Fibroblast of skin of abdomen (primary cell): Measurements from ENCODE around the gene PPDPF.
A peak's percentile ranks its signal among the peaks of the same experiment; 100 is the strongest.
"Not testable (repeated sequence)": the region's sequence is repeated elsewhere in the genome, so short reads cannot be mapped to it uniquely, and the experiment has no call there.

ENCODE experiments used
- DNase-seq: peaks from one replicate; pipeline ENCODE4 v3.0.0-alpha.2; 2013

Gene PPDPF

DNA sequence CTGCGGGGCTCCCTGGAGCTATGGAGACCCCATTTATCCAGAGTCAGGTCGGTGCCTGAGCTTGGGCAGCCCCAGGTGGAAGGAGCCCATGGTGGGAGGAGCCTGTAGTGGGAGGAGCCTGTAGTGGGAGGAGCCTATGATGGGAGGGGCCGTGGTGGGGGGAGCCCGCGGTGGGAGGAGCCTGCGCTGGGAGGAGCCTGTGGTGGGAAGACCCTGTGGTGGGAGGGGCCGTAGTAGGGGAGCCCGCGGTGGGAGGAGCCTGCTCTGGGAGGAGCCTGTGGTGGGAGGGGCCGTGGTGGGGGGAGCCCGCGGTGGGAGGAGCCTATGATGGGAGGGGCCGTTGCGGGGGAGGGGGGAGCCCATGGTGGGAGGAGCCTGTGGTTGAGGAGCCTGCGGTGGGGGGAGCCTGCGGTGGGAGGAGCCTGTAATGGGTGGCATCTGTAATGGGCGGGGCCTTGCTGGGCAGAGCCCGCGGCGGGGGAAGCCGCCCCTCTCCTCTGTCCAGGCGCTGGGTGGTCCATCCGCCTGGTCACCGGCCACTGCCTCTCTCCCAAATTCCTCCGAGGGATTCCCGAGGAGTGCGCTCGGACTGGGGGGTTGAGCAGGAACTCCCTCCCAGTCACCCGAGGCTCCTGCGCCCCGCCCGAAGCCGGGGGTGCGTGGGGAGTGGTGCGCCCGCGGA lies 32.8 kb downstream of the PPDPF start:
- peak; percentile 73 for DNase-seq

GRCh38 chr20:63553933-63554290 lies 33.3 kb downstream of the PPDPF start, which contains the start of gene FNDC11:
Gene FNDC11, plus strand, starts transcription at chr20:63554159. Its CDS starts 1,505 bp downstream, at chr20:63555664.
- no peak for DNase-seq

DNA sequence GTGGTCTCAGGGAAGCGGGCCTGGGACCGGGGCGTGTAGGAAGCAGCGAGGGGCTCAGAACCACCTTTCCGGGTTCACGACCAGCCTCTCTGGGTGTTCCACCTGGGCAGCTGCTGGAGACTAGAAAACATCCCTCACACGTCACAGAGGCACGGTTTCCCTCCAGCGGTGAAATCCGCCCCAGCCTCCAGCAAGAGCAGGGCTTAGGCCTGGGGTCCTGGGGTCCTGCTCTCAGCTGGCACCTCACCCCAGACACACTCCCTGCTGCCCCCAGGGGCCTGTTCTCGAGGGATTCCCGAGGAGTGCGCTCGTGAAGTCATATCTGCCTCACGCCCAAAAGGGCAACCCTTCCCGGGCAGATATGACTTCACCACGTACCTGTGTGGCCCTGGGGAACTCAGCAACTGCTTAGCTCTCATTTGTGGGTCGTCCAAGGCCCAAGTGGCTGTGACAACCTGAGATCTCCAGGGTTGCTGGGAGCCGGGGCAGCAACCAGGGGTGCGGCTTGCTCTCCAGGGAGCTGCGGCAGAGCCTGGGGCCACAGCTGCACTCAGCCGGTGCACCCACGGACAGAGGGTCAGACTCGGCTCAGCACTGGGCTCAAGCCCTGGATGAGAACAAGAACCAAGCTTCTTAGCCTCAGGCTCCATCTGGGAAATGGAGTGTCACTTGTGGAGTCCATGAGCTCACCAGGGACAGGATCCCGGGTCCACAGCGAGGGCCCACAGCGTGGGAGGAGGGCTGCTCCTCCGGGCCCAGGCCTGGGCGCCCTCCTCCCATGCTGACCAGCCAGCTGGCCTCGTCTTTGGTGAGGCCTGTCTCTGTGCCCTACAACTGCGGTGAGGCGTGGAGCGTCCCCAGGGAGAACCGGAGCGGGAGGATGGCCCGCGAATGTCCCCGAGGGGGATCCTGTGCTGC lies 34.1 kb downstream of the PPDPF start:
- no peak for DNase-seq

DNA sequence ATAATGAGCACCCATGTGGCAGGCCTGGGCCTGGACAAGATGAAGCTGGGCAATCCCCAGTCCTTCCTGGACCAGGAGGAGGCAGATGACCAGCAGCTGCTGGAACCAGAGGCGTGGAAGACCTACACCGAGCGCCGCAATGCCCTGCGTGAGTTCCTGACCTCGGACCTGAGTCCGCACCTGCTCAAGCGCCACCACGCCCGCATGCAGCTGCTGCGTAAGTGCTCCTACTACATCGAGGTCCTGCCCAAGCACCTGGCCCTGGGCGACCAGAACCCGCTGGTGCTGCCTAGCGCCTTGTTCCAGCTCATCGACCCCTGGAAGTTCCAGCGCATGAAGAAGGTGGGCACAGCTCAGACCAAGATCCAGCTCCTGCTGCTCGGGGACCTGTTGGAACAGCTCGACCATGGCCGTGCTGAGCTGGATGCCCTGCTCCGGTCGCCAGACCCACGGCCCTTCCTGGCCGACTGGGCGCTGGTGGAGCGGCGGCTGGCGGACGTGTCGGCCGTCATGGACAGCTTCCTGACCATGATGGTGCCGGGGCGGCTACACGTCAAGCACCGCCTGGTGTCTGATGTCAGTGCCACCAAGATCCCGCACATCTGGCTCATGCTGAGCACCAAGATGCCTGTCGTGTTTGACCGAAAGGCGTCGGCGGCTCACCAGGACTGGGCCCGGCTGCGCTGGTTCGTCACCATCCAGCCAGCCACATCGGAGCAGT lies 35.3 kb downstream of the PPDPF start:
- no peak for DNase-seq

- DNase-seq, result no peak
Observed at GRCh38 chr20:63556873-63557478, 36.4 kb downstream of the PPDPF start.

DNA sequence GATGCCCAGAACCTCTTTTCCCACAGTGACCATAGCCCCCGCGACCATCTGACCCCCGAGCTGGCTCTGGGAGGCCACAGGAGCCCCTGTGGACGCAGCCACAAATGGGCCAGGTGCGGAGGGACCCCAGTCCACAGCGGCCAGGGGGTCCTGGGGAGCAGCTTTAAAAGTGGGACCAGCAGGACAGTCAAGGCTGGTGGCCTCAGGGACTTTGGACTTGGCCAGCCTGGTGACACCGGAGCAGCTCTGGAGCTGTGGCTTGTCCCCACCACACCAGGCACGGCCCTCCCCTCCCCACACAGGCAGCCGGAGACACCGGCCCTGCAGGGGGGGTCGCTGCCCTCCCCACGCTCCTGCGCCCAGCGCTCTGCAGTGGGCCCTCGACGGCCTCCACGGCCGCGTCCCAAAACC lies 36.9 kb downstream of the PPDPF start:
- DNase-seq, result no peak

DNA sequence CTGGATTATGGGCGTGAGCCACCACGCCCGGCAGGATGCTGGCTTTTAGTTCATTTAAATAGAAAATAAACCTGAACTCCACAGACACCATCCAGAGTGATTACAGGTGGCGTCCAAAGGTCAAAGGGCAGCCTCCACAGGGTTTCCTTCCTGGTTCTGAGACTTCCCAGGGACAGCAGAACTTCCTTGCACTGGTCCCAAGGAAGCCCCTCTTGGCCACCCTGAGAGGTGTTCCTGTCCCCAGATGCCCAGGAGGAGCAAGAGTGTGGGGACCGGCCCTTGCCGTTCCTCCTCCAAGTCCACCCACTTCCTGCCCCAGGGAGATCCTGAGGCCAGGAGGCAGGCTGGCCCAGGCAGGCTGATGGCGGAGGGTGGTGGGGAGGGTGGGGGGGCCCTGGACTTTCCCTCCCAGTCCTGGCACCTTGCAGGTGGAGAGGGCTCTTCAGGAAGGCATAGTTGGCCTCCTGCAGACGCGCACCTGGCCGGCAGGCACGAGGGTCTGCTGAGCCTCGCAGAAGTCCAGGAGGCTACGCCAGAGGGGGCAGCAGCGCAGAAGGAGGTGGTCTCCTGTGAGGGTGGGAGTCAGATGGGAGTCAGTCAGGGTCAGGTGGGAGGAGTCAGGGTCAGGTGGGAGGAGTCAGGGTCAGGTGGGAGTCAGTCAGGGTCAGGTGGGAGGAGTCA lies 38.4 kb downstream of the PPDPF start:
- no peak for DNase-seq

GRCh38 chr20:63559485-63560332 lies 39.1 kb downstream of the PPDPF start:
- DNase-seq, result not testable (repeated sequence)

DNA sequence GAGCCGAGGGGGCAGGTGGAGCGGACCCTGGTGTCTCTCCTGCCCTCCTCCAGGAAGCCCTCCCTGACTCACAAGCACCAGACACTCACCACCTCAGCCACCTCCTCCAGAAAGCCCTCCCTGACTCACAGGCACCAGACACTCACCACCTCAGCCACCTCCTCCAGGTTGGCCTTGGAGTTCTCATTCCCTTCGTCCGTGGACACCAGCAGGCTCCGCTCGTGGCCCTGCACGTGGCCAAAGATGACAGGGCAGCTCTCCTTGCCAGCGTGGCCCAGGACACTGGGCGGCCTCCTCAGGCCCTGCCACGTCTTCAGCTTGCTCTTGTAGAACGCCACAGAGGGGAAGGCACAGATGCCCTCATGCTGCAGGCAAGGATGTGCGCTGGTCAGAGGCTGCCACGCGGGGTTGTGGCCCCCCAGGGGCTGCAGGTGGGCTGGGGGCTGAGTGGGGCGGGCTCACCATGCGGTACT lies 39.8 kb downstream of the PPDPF start:
- DNase-seq, result no peak

DNA sequence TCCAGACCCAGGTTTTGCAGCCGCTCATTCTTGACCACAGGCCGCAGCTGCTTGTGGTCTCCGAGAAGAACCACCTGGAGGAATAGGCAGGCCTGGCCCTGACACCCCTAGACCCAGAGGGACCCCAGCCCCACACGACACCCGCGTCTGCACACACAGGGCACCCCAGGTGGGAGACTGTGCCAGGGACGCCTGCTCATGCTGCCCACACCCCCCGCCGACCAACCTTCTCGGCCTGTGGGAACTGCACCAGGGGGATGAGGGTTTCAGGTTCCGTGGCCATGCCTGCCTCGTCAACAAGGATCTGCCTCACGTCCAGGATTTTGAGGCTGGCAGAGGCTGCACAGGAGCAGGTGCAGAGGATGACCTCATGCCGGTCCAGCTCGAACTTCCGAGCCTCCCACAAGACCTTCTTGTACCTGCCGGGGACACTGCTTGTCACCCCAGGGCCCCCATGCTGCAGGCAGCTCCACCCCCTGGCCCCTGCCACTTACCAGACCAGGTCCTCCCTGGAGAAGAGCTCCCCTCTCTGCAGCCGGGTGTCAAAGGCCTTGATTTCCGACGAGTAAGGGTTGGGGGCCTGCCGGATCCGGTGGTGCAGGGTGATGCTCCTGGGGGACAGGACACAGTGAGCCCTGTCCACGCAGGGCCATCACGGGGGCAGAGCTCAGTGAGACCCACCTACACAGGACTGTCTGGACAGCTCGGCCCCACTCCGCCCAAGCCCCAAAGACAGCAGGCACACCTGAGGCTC lies 40.5 kb downstream of the PPDPF start:
- no peak for DNase-seq

DNA sequence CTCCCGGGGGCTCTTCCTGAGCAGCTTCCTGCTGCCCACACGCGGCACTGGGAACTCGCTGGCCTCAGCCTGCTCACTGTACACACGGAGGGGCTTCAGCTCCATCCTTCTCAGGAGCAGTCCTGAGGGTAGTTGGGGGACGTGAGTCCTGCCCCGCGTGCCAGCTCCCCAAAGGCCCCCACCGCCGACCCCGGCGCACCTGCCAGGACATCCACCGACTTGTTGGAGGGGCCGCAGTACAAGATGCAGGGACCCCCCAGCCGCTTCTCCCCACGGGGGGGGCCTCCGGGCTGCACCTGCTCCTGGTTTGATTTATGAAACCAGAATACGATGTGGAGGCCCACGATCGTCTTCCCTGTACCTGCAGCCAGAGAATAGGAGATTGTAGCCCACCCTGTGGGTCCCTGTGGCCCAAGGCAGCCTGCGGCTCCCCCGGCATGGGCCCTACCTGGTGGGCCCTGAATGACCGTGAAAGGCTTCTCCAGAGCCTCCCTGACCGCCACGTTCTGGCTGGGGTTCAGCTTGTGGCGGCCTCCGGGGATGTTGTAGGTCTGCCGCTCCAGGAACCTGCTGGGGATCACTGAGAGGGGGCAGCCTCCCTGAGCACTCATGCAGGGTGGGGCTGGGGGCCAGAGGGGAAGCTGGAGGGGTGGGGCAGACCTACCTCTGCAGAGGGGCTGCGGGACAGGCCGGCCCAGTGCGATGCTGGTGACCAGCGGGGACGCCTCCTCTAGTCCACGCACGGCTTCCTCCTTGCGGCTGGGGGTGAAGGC lies 41.2 kb downstream of the PPDPF start:
- no peak for DNase-seq

DNA sequence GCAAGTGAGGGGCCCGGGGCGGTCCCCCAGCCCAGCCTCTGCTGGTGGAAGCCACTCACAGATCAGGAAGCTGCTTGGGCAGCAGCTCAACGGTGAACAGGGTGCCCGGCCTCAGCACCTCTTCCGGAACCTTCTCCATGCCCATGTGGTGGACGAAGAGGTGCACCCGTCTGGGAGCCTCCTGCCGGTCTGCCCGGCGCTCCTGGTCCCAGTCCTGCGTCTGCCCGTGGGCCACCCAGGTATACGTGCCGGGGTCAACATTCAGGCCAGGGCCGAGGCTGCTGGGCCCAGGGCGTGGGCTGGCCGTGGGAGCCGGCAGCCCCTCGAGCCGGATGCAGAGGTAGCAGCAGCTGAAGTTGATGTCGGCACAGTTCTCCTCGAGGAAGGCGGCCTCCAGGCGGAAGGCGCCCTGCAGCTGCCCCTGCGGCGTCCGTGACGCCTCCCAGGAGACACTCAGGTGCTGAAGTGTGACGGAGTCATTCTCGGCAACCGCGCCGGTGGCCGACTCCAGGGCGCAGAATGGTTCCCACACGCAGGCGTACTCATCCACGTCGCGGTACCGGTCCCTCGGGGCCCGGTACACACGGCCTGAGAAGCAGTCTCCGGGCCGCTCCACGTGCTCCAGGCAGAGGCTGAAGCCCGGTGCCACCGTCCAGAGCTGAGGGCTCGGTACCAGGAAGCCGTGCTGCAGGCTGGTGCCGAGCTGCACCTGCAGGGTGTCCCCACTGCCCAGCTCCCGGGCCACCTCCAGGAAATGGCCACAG lies 42.1 kb downstream of the PPDPF start:
- no peak for DNase-seq

DNA sequence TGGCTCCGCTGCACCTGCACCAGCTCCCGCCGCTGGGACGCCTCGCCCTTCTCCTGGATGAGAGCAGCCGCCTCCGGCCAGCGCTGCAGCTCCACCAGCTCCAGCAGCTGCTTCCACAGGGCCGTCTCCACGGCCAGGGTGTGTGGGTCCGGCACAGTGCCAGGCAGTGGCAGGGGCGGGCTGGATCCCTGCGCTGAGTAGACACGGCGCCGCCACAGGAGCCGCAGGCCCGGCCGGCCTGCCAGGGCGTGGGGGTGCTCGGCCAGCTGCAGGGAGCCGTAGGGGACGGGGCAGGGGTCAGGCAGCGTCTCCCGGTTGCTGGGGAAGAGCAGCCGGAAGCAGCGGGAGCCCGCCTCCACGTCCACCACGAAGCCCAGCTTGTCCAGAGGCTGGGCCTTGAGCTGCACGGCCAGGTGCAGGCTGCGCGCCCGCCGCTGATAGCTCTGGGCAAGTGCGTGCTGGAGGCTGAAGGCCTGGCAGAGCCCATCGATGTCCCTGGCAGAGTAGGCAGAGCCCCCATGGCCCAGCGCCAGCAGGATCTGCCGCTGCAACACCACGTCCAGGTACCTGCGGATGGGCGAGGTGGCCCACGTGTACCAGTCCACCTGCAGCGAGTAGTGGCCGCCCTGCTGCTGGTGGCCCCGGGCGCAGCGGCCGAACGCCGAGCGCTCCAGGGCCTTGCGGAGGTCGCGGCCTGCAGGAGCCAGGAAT lies 42.8 kb downstream of the PPDPF start:
- no peak for DNase-seq

DNA sequence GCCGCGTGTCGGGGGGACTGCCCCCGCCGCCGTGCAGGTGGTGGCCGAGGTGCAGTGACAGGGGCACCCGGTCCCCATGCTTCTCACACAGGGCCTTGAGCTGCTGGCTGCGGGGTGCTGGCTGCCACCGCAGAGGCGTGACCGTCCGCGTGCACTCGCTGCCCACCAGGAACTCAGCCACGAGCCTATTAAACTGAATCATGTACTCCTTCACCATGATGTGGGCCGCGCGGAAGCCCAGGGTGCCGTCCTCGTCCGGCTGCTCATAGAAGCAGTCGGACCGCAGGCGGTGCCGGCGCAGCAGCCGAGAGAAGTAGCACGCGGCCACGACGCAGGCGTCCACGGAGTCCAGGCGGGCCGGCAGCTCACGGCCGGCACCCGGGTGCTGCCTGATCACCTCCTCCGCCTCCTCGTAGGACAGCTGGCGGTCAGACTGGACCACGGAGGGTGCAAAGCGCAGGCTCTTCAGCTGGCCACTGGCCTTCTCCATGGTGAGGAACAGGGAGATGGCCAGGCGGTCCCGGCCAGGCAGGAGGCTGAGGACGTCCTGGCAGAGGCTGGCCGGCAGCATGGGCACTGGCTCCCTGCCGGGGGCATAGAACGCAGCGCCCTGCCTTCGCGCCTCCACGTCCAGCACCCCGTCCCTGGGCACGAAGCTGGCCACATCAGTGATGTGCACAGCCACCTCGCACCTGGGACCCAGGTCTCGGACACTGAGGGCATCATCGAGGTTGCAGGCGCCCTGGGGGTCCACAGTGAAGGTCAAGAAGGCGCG lies 43.7 kb downstream of the PPDPF start:
- DNase-seq, result no peak

DNA sequence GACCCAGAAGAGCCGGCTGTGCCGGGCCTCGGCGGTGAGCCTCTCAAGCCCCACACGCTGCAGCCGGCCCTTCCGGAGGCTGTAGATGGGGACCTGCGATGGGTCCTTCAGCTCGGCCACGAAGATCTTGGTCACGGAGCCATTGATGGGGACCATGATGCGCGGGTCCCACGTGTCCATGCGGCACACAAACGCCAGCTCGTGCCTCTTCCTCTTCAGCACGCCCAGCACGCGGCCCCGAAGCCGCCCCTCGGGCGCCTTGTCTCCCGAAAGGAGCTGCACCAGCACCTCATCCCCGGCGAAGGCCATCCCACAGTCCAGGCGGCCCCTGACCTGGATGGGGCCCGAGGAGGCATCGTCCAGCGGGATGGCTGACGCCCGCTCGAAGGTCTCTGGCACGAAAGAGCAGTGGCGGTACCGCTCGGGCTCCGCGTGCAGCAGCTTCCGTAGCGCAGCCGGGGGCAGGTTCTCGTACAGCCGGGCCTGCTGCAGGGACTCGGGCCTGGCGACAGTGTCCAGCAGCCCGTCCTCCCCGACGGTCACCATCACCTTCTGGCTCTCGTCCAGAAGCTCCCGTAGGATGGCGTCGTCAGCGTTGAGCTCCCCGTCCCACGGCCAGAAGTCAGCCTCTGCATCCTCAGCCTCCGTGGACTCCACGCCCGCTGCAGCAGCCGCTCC lies 44.6 kb downstream of the PPDPF start:
- DNase-seq, result no peak

- no peak for DNase-seq
Observed at GRCh38 chr20:63565699-63566335, 45.3 kb downstream of the PPDPF start.
